Gastroesophageal sphincter (tissue), 3 donors: ENCODE results near the gene SYNDIG1.

Experiments
- POLR2A ChIP-seq, 2 donors: fragments of 450-650 bp; IDR thresholded peaks; one replicate each; pipeline ENCODE4 v1.6.1; 2017; ENCODE audit warnings: antibody characterized with exemption in 2 of 2, mild to moderate bottlenecking in 2 of 2, moderate library complexity in 1 of 2
- TF ChIP-seq, protein P1 (sequence below), 4 experiments: fragments of 200-600 bp in 2 of 4; fragments of 450-650 bp in 2 of 4; sonication (generic) in 1 of 4; IDR thresholded peaks; one replicate each; pipeline ENCODE4 v1.5.1; 2017 to 2019; ENCODE audit warnings: antibody characterized with exemption in 4 of 4, mild to moderate bottlenecking in 2 of 4, moderate library complexity in 2 of 4

DNA sequence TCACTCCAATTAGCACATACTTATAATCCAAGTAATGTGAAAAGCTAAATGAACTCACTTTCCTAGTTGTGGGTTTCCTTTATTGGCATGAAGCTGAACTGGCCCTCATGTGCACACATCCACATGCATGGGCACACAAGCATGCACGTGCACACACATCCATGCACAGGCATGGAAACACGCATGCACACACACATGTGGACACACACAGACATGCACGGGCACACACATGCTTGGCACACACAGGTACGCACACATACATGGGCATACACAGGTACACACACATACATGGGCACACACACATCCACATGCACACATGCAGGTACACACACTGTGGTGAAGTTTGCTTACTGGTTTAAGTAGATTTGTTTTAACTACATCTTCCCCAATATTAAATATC lies 23.8 kb downstream of the SYNDIG1 start:
- TF ChIP-seq, protein P1, sequence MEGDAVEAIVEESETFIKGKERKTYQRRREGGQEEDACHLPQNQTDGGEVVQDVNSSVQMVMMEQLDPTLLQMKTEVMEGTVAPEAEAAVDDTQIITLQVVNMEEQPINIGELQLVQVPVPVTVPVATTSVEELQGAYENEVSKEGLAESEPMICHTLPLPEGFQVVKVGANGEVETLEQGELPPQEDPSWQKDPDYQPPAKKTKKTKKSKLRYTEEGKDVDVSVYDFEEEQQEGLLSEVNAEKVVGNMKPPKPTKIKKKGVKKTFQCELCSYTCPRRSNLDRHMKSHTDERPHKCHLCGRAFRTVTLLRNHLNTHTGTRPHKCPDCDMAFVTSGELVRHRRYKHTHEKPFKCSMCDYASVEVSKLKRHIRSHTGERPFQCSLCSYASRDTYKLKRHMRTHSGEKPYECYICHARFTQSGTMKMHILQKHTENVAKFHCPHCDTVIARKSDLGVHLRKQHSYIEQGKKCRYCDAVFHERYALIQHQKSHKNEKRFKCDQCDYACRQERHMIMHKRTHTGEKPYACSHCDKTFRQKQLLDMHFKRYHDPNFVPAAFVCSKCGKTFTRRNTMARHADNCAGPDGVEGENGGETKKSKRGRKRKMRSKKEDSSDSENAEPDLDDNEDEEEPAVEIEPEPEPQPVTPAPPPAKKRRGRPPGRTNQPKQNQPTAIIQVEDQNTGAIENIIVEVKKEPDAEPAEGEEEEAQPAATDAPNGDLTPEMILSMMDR (IDR thresholded peaks at IDR 0.05): no peak
- no peak for TF ChIP-seq POLR2A (IDR thresholded peaks at IDR 0.05)
